ES-I3 (cell line): ENCODE results near the gene PICALM.

Experiments
- H3K36me3 ChIP-seq: 2 replicates; pipeline ENCODE4 v1.6.1; 2013; ENCODE audit warnings: mild to moderate bottlenecking, low read length, control low read depth, moderate library complexity; ENCODE audit not compliant: insufficient read depth
- H3K4me1 ChIP-seq: 2 replicates; pipeline ENCODE4 v1.6.1; 2013; ENCODE audit warnings: mild to moderate bottlenecking, control low read depth, low read length; ENCODE audit not compliant: insufficient read depth
- H3K9ac ChIP-seq: 2 replicates; pipeline ENCODE4 v1.6.1; 2013; ENCODE audit warnings: low read depth, mild to moderate bottlenecking, low read length, moderate library complexity
- H3K9me3 ChIP-seq: 2 replicates; pipeline ENCODE4 v1.6.1; 2013; ENCODE audit warnings: mild to moderate bottlenecking, low read length, moderate library complexity; ENCODE audit not compliant: control insufficient read depth, insufficient read depth

PICALM gene

GRCh38 chr11:86067851-86068137, 1.1 kb downstream of the PICALM start:
- Histone ChIP-seq H3K36me3 (no peaks in the 10 kb centered on the region), H3K9ac (peak overlapping the region; percentile 95), H3K4me1 (peaks cover 21% of the 10 kb centered on the region), H3K9me3 (no peaks in the 10 kb centered on the region)

GRCh38 chr11:86067009-86067850, 1.7 kb downstream of the PICALM start:
- Histone ChIP-seq H3K4me1 (peaks cover 21% of the 10 kb centered on the region), H3K9me3 (no peaks in the 10 kb centered on the region), H3K9ac (peak overlapping the region; percentile 95), H3K36me3 (no peaks in the 10 kb centered on the region)

- H3K4me1 ChIP-seq = peaks cover 21% of the 10 kb centered on the region
- H3K36me3 ChIP-seq = no peaks in the 10 kb centered on the region
- H3K9me3 ChIP-seq = no peaks in the 10 kb centered on the region
- peak overlapping the region; percentile 95 for H3K9ac ChIP-seq
These were observed 2.3 kb downstream of the PICALM start for GRCh38 chr11:86066657-86067008.

GRCh38 chr11:86066033-86066432, 2.9 kb downstream of the PICALM start:
- Histone ChIP-seq H3K9me3 (no peaks in the 10 kb centered on the region), H3K36me3 (no peaks in the 10 kb centered on the region), H3K4me1 (peaks cover 21% of the 10 kb centered on the region), H3K9ac (peak overlapping the region; percentile 95; the same call in 1 of the 2 replicates)

- Histone ChIP-seq H3K36me3 (no peaks in the 10 kb centered on the region), H3K9me3 (no peaks in the 10 kb centered on the region), H3K9ac (no peak overlapping the region), H3K4me1 (peaks cover 19% of the 10 kb centered on the region)
These were observed 4.6 kb downstream of the PICALM start for GRCh38 chr11:86064220-86064803.

GRCh38 chr11:86063536-86063935, 5.3 kb downstream of the PICALM start:
- Histone ChIP-seq H3K9ac (no peak overlapping the region), H3K4me1 (peaks cover 19% of the 10 kb centered on the region)

GRCh38 chr11:86062719-86063118, 6.2 kb downstream of the PICALM start:
- no peak overlapping the region for H3K9ac ChIP-seq
- peaks cover 19% of the 10 kb centered on the region for H3K4me1 ChIP-seq
- no peaks in the 10 kb centered on the region for H3K36me3 ChIP-seq
- no peaks in the 10 kb centered on the region for H3K9me3 ChIP-seq

More at GRCh38 chr11:86063536-86063935, 5.3 kb downstream of the PICALM start:
- no peaks in the 10 kb centered on the region for H3K9me3 ChIP-seq
- H3K36me3 ChIP-seq = no peaks in the 10 kb centered on the region

- Histone ChIP-seq H3K4me1 (peaks cover 19% of the 10 kb centered on the region), H3K9me3 (no peaks in the 10 kb centered on the region), H3K36me3 (no peaks in the 10 kb centered on the region), H3K9ac (no peak overlapping the region)
These were observed 7.2 kb downstream of the PICALM start for GRCh38 chr11:86061483-86062205.

GRCh38 chr11:86060544-86060943, 8.3 kb downstream of the PICALM start:
- no peaks in the 10 kb centered on the region for H3K9me3 ChIP-seq
- no peaks in the 10 kb centered on the region for H3K36me3 ChIP-seq
- peaks cover 16% of the 10 kb centered on the region for H3K4me1 ChIP-seq
- no peak overlapping the region for H3K9ac ChIP-seq

GRCh38 chr11:86058360-86058759, 10.5 kb downstream of the PICALM start:
- Histone ChIP-seq H3K36me3 (no peaks in the 10 kb centered on the region), H3K9me3 (no peaks in the 10 kb centered on the region), H3K9ac (no peak overlapping the region), H3K4me1 (peaks cover 8% of the 10 kb centered on the region; the same call in 1 of the 2 replicates)

- Histone ChIP-seq H3K4me1 (peaks cover 8% of the 10 kb centered on the region; the same call in 1 of the 2 replicates), H3K9ac (no peak overlapping the region), H3K36me3 (no peaks in the 10 kb centered on the region), H3K9me3 (no peaks in the 10 kb centered on the region)
These were observed 12.5 kb downstream of the PICALM start for GRCh38 chr11:86056351-86056854.

GRCh38 chr11:86052693-86053641, 15.9 kb downstream of the PICALM start:
- Histone ChIP-seq H3K9ac (no peak overlapping the region), H3K36me3 (no peaks in the 10 kb centered on the region), H3K4me1 (no peaks in the 10 kb centered on the region)

GRCh38 chr11:86050196-86050709, 18.6 kb downstream of the PICALM start:
- H3K9me3 ChIP-seq = no peaks in the 10 kb centered on the region
- no peak overlapping the region for H3K9ac ChIP-seq
- no peaks in the 10 kb centered on the region for H3K4me1 ChIP-seq
- H3K36me3 ChIP-seq = no peaks in the 10 kb centered on the region

More at GRCh38 chr11:86052693-86053641, 15.9 kb downstream of the PICALM start:
- H3K9me3 ChIP-seq = no peaks in the 10 kb centered on the region
